Lower lobe of right lung (tissue), 2 donors: ENCODE data around the gene POLR2J. TPM values are rescaled to one million over a fixed set of nuclear protein-coding genes. Genes with fewer than 3 reads are reported as not detected.
"Not testable (repeated sequence)": the region's sequence is repeated elsewhere in the genome, so short reads cannot be mapped to it uniquely, and the experiment has no call there.

ENCODE experiments used
- ATAC-seq, 2 donors: fragments of 200-7000 bp; cut with Tn5 transposase; one replicate each; pipeline ENCODE4 v1.9.1; 2020 to 2022; ENCODE audit warnings: mild to moderate bottlenecking in 2 of 2, moderate library complexity in 2 of 2
- DNase-seq: peaks from one replicate; pipeline ENCODE4 v3.0.0-alpha.2; 2020
- H3K27ac ChIP-seq: fragments of 200-600 bp; one replicate; pipeline ENCODE4 v1.8.0; 2022
- H3K27me3 ChIP-seq: fragments of 200-600 bp; one replicate; pipeline ENCODE4 v1.8.0; 2022; ENCODE audit warnings: low read depth
- H3K36me3 ChIP-seq: fragments of 200-600 bp; one replicate; pipeline ENCODE4 v1.8.0; 2022; ENCODE audit warnings: mild to moderate bottlenecking
- H3K4me1 ChIP-seq: fragments of 200-600 bp; one replicate; pipeline ENCODE4 v1.8.0; 2022
- H3K4me3 ChIP-seq: fragments of 200-600 bp; one replicate; pipeline ENCODE4 v1.8.0; 2022; ENCODE audit warnings: mild to moderate bottlenecking
- H3K9me3 ChIP-seq: fragments of 200-600 bp; one replicate; pipeline ENCODE4 v1.8.0; 2022
- intact Hi-C: fragments of 100-400 bp; cut with DNase I; formaldehyde crosslinking; loops from one replicate; pipeline ENCODE4 v1.11.0; 2022
- long read RNA-seq: library from polyadenylated mRNA; unstranded; transcript quantifications from one replicate; pipeline ENCODE4 v2.0.0, GENCODE V29; 2021
- total RNA-seq: library from RNA; stranded (reverse); fragmentation: NEBNext Ultra II Directional; extraction: Animal tissue kit (Norgen Biotek cat#: 25700); gene quantifications from one replicate; pipeline ENCODE4 v1.2.1, GENCODE V29; 2021
- TF ChIP-seq, protein P1 (sequence below): fragments of 200-600 bp; IDR thresholded peaks from one replicate; pipeline ENCODE4 v1.8.0; 2022; ENCODE audit warnings: antibody characterized with exemption, mild to moderate bottlenecking
- donor health status: DM: no; HTN: yes; CAD: no; lungs with severe emphysema.

The POLR2J gene
- total RNA-seq, result 37.9 TPM
- long read RNA-seq, transcript POLR2J-201 (4 exons, 932 nt), result major isoform, 30 of 38 reads
- long read RNA-seq, partial matches to known transcripts, result 5 of 38 reads
- long read RNA-seq, other reads (novel, unspliced or antisense), result 3 of 38 reads

DNA sequence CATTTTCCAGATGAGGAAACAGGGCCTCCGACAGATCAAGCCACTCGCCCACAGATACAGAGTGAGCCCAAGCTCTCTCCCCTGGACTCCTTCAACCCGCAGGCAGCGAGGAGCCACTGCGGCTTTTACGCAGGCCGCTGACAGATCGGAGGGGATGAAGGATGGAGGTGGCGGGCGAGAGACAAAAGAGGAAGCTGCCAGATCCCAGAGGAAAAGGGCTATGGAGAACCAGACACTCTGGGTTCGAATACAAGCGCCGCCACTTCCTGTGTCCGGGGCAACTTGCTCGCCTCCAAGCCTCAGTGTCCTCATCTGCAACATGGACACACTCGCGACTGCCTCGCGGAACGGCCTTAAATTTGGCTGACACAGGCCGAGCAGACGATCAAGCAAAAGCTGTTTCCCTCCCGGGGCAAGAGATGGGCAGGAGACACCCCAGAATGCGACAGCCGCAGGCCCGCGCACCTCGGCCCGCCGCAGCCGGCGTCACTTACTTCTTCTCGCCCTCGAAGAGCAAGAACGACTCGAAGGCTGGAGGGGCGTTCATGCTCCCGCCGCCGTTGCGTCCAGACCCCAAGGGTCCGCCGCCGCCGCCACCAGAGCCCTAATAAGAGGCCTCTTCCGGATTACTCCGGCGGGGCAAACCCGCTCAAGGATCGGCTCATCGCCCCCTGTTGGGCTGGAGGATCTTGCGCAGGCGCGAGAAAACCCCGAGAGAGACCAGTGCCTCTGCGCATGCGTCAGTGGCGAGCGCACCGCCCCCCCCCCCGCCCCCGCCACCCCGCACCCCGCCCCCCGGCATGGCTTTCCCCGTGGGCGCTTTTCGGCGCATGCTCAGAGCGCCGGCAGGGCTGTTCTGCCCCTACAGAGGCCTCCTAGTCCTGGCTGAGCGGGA, at the start of gene POLR2J:
POLR2J (minus strand) TSS at position 609 of the 895 bp plus-strand sequence; CDS start at position 547, 62 bp downstream.
- TF ChIP-seq, protein P1, sequence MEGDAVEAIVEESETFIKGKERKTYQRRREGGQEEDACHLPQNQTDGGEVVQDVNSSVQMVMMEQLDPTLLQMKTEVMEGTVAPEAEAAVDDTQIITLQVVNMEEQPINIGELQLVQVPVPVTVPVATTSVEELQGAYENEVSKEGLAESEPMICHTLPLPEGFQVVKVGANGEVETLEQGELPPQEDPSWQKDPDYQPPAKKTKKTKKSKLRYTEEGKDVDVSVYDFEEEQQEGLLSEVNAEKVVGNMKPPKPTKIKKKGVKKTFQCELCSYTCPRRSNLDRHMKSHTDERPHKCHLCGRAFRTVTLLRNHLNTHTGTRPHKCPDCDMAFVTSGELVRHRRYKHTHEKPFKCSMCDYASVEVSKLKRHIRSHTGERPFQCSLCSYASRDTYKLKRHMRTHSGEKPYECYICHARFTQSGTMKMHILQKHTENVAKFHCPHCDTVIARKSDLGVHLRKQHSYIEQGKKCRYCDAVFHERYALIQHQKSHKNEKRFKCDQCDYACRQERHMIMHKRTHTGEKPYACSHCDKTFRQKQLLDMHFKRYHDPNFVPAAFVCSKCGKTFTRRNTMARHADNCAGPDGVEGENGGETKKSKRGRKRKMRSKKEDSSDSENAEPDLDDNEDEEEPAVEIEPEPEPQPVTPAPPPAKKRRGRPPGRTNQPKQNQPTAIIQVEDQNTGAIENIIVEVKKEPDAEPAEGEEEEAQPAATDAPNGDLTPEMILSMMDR, result peak; percentile 71
- H3K27me3 ChIP-seq, intact Hi-C loops, H3K9me3 ChIP-seq, H3K4me1 ChIP-seq: not testable (repeated sequence)
- ATAC-seq, result peak; percentile 94 to 98
- Histone ChIP-seq H3K27ac (peak within 1 kb of the TSS; percentile 60), H3K4me3 (peak within 1 kb of the TSS; percentile 52), H3K36me3 (peaks cover 17% of the 10 kb centered on the region)
- peak; percentile 96 for DNase-seq

DNA sequence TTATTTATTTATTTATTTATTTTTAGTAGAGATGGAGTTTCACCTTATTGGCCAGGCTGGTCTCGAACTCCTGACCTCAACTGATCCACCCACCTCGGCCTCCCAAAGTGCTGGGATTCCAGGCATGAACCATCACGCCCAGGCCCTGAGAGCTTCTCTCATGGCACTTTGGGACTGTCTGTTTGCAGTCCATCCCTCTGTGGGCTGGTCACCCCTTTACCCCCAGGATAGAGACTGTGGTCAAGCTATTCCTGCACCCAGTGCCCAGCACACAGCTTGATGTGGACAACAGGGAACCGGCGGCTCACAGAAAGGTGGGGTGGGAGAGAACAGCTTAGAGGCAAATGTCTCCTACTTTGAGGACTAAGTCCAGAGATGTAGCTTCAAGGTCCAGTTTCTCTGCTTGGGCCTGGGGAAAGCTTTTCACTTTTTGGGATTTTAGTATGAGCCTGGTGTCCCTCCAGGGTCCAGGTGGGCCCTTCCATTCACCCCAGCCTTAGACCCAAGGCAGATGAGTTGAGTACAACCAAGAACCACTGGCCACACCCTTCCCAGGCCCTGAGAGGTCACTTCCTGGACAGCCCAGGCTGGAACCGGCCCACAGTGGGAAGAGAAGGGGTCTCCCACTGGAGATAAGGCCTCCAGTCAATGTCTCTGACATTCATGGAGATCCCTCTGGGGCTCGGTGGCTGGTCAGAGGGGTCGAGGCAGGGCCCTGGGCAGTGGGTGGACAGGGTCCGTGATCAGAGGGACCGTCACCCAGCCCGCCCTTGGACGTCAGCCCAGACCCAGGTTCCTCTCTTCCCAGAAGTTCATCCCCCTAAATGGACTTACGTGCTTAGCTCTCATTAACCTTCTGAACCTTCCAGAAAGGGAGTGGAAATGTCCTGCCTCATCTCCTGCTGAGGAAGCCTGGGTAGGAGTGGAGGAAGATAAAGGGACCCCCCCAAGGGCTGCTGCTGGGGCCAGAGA, 49.4 kb upstream of the POLR2J start:
- intact Hi-C loops, H3K9me3 ChIP-seq, H3K27ac ChIP-seq, H3K36me3 ChIP-seq, H3K27me3 ChIP-seq, DNase-seq, H3K4me3 ChIP-seq, H3K4me1 ChIP-seq: not testable (repeated sequence)
- peak in 1 of 2 donors; percentile 8 for ATAC-seq

DNA sequence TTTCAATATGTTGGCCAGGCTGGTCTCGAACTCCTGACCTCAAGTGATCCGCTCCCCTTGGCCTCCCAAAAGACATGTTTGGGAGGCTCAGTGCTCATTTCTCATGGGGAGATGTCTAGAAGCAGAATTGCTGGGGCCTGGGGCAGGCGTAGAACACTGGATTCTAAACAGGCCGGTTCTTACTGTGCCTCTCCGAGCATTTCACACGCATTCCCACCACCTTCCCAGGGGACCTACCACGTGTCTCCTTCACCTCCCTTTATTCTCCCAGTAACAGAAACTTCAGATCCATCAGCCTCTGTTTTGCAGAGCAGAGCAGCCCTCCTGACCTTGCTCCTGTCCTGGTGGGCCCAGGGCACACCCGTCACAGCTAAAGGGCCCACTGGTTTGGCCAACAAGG, 48.5 kb upstream of the POLR2J start:
- intact Hi-C loops, H3K4me3 ChIP-seq, ATAC-seq, DNase-seq, H3K27me3 ChIP-seq, H3K27ac ChIP-seq, H3K36me3 ChIP-seq, H3K9me3 ChIP-seq, H3K4me1 ChIP-seq: not testable (repeated sequence)

DNA sequence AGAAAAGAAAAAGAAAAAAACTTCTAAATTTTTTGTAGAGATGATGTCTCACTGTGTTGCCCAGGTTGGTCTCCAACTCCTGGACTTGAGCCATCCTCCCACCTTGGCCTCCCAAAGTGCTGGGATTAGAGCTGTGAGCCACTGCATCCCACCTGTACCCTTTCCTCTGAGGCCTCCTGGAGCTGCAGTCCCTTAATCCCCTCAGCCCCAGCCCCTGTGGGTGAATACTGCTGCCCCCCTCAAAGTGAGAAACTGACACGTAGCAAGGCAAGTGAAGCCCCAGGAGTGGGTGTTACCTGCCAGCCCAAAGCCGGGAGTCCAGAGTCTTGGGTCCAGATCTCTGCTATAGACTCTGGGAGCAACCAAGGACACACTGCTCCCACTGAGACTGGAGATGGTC, 46.1 kb upstream of the POLR2J start:
- H3K4me3 ChIP-seq, H3K36me3 ChIP-seq, H3K27ac ChIP-seq, H3K27me3 ChIP-seq, H3K4me1 ChIP-seq, H3K9me3 ChIP-seq, intact Hi-C loops: not testable (repeated sequence)
- ATAC-seq, result peak; percentile 11 to 19
- peak; percentile 14 for DNase-seq

DNA sequence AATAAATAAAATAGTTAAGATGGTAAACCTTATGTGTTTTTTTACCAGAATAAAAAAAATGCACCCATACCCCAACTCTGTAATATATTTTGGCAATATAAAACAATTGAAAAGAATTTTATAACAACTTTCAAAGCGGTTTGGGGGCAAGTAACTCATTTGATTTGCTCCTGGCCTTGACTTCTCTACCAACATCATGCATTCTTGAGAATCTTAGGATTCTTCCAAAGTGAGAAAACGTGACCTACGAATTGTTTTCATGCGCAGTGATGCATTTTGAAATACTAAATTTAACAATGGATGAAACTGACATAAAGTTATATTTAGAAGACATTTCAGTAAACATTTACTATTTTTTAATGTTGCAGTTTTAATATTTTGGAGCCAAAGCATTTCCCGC, 42.1 kb upstream of the POLR2J start:
- H3K36me3 ChIP-seq, H3K27me3 ChIP-seq, H3K4me3 ChIP-seq, H3K27ac ChIP-seq, H3K4me1 ChIP-seq, ATAC-seq, H3K9me3 ChIP-seq, DNase-seq, intact Hi-C loops: not testable (repeated sequence)

DNA sequence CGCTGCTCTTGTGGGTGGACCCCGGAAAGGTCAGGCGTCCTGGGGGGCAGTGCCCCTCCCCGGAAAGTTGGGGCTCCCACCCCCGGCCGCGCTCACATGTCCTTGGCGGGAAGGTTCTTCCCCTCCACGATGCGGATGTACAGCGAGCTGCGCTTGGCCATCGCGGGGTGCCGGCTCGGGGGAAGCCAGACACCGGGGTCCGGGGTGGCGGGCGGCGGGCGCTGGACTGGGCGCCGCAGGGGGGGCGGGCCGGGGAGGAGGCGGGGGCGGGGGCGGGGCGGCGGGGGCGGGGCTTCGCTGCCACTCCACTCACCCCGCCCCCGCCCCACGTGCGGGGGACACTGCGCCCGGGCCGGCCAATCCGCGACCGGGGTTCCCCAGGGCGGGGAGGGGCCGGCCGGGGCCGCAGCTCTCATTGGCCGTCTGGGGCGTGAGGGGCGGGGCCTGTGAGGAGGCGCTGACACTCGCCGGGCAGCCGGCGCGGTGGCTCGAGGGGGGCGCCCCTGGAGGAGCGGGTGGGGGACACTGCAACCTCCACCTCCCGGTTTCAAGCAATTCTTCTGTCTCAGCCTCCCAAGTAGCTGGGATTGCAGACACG, 38.9 kb upstream of the POLR2J start, which contains the start of gene RASA4B:
RASA4B (minus strand) TSS at position 228 of the 598 bp plus-strand sequence; CDS start at position 161, 67 bp downstream.
- H3K36me3 ChIP-seq, intact Hi-C loops, H3K27ac ChIP-seq, H3K4me1 ChIP-seq, H3K27me3 ChIP-seq, H3K9me3 ChIP-seq, H3K4me3 ChIP-seq: not testable (repeated sequence)
- ATAC-seq (peak; percentile 96 to 97), DNase-seq (peak; percentile 44)

DNA sequence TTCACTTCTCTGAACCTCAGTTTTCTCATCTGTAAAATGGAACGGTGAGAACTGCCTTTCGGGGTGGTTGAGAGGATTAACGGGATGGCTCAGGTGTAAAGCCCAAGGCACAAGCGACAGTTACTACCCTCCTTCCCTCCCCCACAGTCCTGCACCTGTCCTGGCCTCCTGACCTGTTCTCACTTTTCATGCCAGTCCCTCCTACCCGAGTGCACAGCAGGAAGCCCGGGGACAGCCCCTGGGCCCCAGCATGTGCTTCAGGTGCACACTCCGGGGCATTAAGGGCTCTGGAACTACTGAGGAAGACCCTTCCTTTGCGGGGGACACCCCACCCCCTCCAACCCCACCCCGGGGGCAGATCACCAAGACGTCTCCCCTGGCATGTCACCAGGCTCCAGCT, 38.2 kb upstream of the POLR2J start:
- H3K27me3 ChIP-seq, H3K27ac ChIP-seq, H3K4me3 ChIP-seq, DNase-seq, H3K4me1 ChIP-seq, H3K9me3 ChIP-seq, H3K36me3 ChIP-seq, intact Hi-C loops: not testable (repeated sequence)
- ATAC-seq, result peak in 1 of 2 donors; percentile 3

DNA sequence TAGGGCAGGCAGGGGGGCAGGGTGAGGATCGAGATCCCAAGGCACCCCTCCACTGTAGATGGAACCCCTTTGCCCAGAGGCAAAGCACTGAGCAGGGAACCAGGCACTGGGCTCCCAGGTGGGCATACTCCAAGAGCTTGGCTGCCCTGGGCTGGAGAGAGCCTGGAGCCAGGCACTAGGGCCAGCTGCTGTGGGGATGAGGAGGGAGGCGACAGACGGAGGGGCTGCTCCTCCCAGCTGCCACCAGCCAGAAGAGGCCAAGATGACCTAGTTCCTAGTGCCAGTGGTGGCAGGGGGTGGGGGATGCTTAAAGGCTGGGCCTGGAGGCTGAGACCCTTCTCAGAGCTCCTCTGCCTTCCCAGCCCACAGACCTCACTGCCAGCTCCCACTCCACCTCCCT, 37.2 kb upstream of the POLR2J start:
- H3K4me3 ChIP-seq, intact Hi-C loops, ATAC-seq, DNase-seq, H3K4me1 ChIP-seq, H3K27ac ChIP-seq, H3K9me3 ChIP-seq, H3K36me3 ChIP-seq, H3K27me3 ChIP-seq: not testable (repeated sequence)

DNA sequence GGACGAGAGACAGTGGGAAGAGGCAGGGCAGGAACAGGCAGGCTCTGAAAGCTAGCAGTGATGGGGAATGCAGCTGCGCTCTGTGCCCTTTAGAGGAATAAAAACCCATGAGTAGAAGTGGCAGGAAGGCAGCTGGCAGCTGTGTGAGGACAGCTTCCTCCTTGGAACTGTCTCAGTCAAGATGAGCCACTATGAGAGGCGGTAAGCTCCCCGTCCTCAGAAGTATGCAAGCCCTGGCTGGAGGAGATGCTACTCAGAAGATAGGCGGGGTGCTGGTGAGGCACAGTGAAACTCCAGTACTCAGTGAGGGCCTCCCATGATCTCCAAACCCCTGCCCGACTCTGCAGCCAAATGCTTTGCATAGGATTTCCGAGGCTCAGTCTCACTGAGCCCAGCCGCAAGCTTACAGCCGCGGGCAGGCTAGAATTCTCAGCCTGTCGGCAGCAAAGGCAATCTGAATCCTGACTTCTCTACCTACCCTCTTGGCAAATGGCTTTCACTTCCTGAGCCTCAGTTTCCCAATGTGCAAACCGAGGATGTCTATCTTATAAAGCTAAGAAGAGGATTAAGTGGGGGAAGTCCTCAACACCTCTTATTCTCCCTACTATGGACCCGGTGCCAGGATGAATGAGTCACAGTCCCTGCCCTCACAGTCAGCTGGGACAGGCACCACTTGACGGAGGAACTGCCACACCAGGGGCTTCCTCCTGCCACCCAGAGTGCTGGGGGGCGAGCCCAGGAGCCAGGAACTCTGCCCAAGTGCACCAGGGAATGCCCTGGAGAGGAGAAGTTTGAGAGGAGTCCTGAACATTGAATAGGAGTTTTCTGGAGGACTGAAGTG, 36.4 kb upstream of the POLR2J start:
- intact Hi-C loops, H3K36me3 ChIP-seq, H3K4me3 ChIP-seq, H3K27ac ChIP-seq, H3K4me1 ChIP-seq, H3K9me3 ChIP-seq, H3K27me3 ChIP-seq, DNase-seq: not testable (repeated sequence)
- peak; percentile 35 to 51 for ATAC-seq

DNA sequence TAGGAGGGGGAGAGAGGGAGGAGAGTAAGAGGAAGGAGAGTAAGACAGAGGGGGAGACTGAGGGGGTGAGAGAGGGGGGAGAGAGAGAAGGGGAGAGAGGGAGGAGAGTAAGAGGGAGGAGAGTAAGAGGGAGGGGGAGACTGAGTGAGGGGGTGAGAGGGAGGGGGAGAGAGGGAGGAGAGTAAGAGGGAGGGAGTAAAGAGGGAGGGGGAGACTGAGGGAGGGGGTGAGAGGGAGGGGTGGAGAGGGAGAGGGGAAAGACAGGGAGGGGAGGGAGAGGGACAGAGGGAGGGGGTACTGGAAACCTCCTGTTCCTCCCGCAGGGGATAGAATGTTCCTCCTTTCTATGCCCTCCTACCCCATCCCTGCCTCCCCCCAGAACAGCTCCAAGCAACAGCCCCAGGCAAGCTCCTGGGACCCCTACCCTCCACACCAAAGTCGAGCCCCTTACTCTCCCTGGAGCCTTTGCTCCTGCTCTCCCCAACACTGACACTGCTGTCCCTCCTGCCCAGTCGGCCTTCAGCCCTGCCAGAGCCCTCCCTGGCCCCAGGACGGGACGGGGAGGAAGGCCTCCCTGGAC, 34.0 kb upstream of the POLR2J start:
- H3K36me3 ChIP-seq, H3K9me3 ChIP-seq, intact Hi-C loops, H3K4me1 ChIP-seq, H3K27me3 ChIP-seq: not testable (repeated sequence)
- DNase-seq, result peak; percentile 51
- peak overlapping the region; percentile 30 for H3K4me3 ChIP-seq
- H3K27ac ChIP-seq, result peak overlapping the region; percentile 66
- ATAC-seq, result peak in 1 of 2 donors; percentile 0
